H1 (cell line): ENCODE results near the gene TOP2A. TPM values are rescaled to one million over a fixed set of nuclear protein-coding genes. Genes with fewer than 3 reads are reported as not detected.

Source experiments
- CTCF ChIA-PET: fragments of 300-600 bp; sonication (Branson Sonifier 250); formaldehyde crosslinking; loops from one replicate; lab custom pipeline; 2021; ENCODE audit not compliant: partially characterized antibody; lab: Charles Lee
- POLR2A ChIA-PET: fragments of 300-600 bp; sonication (Branson Sonifier 250); formaldehyde crosslinking; loops from one replicate; lab custom pipeline; 2021; ENCODE audit warnings: inconsistent platforms; ENCODE audit not compliant: partially characterized antibody; lab: Charles Lee
- DNase-seq, 2 experiments: peaks; one replicate each; pipeline versions ENCODE4 v3.0.0 to v3.0.0-alpha.2; 2010 to 2022; ENCODE audit warnings: low spot score in 2 of 2, low read depth in 1 of 2, mixed read lengths in 1 of 2
- FAIRE-seq: peaks from 2 replicates; lab custom pipeline; 2011; peaks lifted over from hg19 to GRCh38; lab: Jason Lieb, UNC
- H2AFZ ChIP-seq: 2 replicates; pipeline ENCODE4 v1.8.1; 2012; ENCODE audit warnings: low read length, inconsistent platforms
- H2AK5ac ChIP-seq: 2 replicates; pipeline ENCODE4 v1.6.1; 2013; ENCODE audit warnings: low read depth, low read length
- H2BK120ac ChIP-seq: replicated peaks from 2 replicates; pipeline ENCODE3; 2013; ENCODE audit warnings: low read depth, low read length, inconsistent platforms
- H2BK12ac ChIP-seq: 2 replicates; pipeline ENCODE4 v1.6.1; 2013; ENCODE audit warnings: low read depth, low read length
- H2BK15ac ChIP-seq: 2 replicates; pipeline ENCODE4 v1.6.1; 2013; ENCODE audit warnings: low read length
- H2BK20ac ChIP-seq: 2 replicates; pipeline ENCODE4 v1.6.1; 2013; ENCODE audit warnings: low read length
- H2BK5ac ChIP-seq: 2 replicates; pipeline ENCODE4 v1.6.1; 2013; ENCODE audit warnings: low read depth, low read length
- H3K14ac ChIP-seq: 2 replicates; pipeline ENCODE4 v1.6.1; 2013; ENCODE audit warnings: inconsistent platforms; ENCODE audit not compliant: insufficient read length
- H3K18ac ChIP-seq: 2 replicates; pipeline ENCODE4 v1.6.1; 2013; ENCODE audit warnings: low read length; ENCODE audit errors: extremely low read depth
- H3K23ac ChIP-seq: 2 replicates; pipeline ENCODE4 v1.6.1; 2013; ENCODE audit warnings: inconsistent platforms; ENCODE audit not compliant: insufficient read length
- H3K23me2 ChIP-seq: 2 replicates; pipeline ENCODE4 v1.6.1; 2013; ENCODE audit warnings: low read depth, low read length
- H3K27ac ChIP-seq: 2 replicates; pipeline ENCODE4 v1.6.1; 2011; ENCODE audit warnings: low read depth, low read length, inconsistent platforms
- H3K27me3 ChIP-seq, 4 experiments: replicated peaks in 1 of 4; 1 replicate in 1 of 4; 2 replicates in 3 of 4; pipeline versions ENCODE4 v1.6.1 to v1.8.1; 2011 to 2013; ENCODE audit warnings: low read length in 3 of 4, mild to moderate bottlenecking in 3 of 4, inconsistent platforms in 2 of 4, mixed read lengths in 2 of 4, moderate library complexity in 1 of 4; ENCODE audit not compliant: control insufficient read depth in 3 of 4, insufficient read depth in 3 of 4; ENCODE audit errors: extremely low read depth in 1 of 4
- H3K36me3 ChIP-seq, 4 experiments: 2 replicates each; pipeline versions ENCODE4 v1.6.1 to v1.8.1; 2011 to 2013; ENCODE audit warnings: mild to moderate bottlenecking in 4 of 4, low read length in 3 of 4, moderate library complexity in 2 of 4, control low read depth in 1 of 4, inconsistent platforms in 1 of 4; ENCODE audit not compliant: insufficient read depth in 4 of 4, control insufficient read depth in 2 of 4
- H3K4ac ChIP-seq: replicated peaks from 2 replicates; pipeline ENCODE3; 2013; ENCODE audit warnings: low read length, low read depth, mixed read lengths, inconsistent platforms; ENCODE audit not compliant: insufficient read length
- H3K4me1 ChIP-seq, 4 experiments: replicated peaks in 1 of 4; 1 replicate in 1 of 4; 2 replicates in 3 of 4; pipeline versions ENCODE4 v1.6.1 to v1.8.1; 2011 to 2013; ENCODE audit warnings: low read length in 3 of 4, inconsistent platforms in 2 of 4, mixed read lengths in 1 of 4; ENCODE audit not compliant: insufficient read depth in 4 of 4, control insufficient read depth in 3 of 4
- H3K4me2 ChIP-seq, 2 experiments: 2 replicates each; pipeline versions ENCODE4 v1.6.1 to v1.8.1; 2011 to 2013; ENCODE audit warnings: low read depth in 2 of 2, low read length in 2 of 2, control low read depth in 1 of 2, inconsistent platforms in 1 of 2, mild to moderate bottlenecking in 1 of 2; ENCODE audit not compliant: insufficient read depth in 1 of 2
- H3K4me3 ChIP-seq, 4 experiments: fragments of 200-600, 300-600 bp in 1 of 4; sonication (generic), shearing (Covaris generic), sonication (Bioruptor Twin) in 1 of 4; 2 replicates each; pipeline versions ENCODE4 v1.5.1 to v1.8.1; 2011 to 2016; ENCODE audit warnings: low read length in 4 of 4, low read depth in 3 of 4, control low read depth in 2 of 4, inconsistent platforms in 2 of 4, mild to moderate bottlenecking in 2 of 4, mixed read lengths in 1 of 4, moderate library complexity in 1 of 4; ENCODE audit not compliant: insufficient read depth in 2 of 4; ENCODE audit errors: extremely low read depth in 1 of 4
- H3K56ac ChIP-seq: replicated peaks from 2 replicates; pipeline ENCODE3; 2013; ENCODE audit warnings: low read depth, mild to moderate bottlenecking, mixed read lengths, low read length, inconsistent platforms; ENCODE audit not compliant: insufficient read length
- H3K79me1 ChIP-seq: 2 replicates; pipeline ENCODE4 v1.6.1; 2013; ENCODE audit warnings: low read depth, low read length, control low read depth
- H3K79me2 ChIP-seq, 2 experiments: 2 replicates each; pipeline versions ENCODE4 v1.6.1 to v1.8.1; 2012 to 2013; ENCODE audit warnings: low read length in 2 of 2, mild to moderate bottlenecking in 2 of 2, inconsistent platforms in 1 of 2; ENCODE audit not compliant: insufficient read depth in 2 of 2, control insufficient read depth in 1 of 2
- H3K9ac ChIP-seq, 4 experiments: replicated peaks in 1 of 4; 1 replicate in 1 of 4; 2 replicates in 3 of 4; pipeline versions ENCODE4 v1.6.1 to v1.8.1; 2011 to 2013; ENCODE audit warnings: low read depth in 3 of 4, low read length in 3 of 4, control low read depth in 2 of 4, mild to moderate bottlenecking in 2 of 4, moderate library complexity in 2 of 4, inconsistent platforms in 1 of 4; ENCODE audit errors: extremely low read depth in 1 of 4
- H3K9me3 ChIP-seq, 2 experiments: 2 replicates each; pipeline versions ENCODE4 v1.6.1 to v1.8.1; 2012 to 2013; ENCODE audit warnings: mild to moderate bottlenecking in 2 of 2, moderate library complexity in 2 of 2, control low read depth in 1 of 2, inconsistent platforms in 1 of 2, low read depth in 1 of 2, low read length in 1 of 2, mixed read lengths in 1 of 2; ENCODE audit not compliant: insufficient read depth in 2 of 2
- H4K20me1 ChIP-seq, 2 experiments: replicated peaks in 1 of 2; 2 replicates each; pipeline versions ENCODE3 to v1.8.1; 2011 to 2013; ENCODE audit warnings: inconsistent platforms in 2 of 2, low read length in 2 of 2, mild to moderate bottlenecking in 1 of 2; ENCODE audit not compliant: insufficient read depth in 2 of 2, control insufficient read depth in 1 of 2
- H4K5ac ChIP-seq: 2 replicates; pipeline ENCODE4 v1.6.1; 2013; ENCODE audit warnings: low read length, low read depth, mixed read lengths, inconsistent platforms; ENCODE audit not compliant: insufficient read length
- H4K8ac ChIP-seq: 2 replicates; pipeline ENCODE4 v1.8.0; 2013; ENCODE audit warnings: mild to moderate bottlenecking, moderate library complexity, low read length, inconsistent platforms; ENCODE audit not compliant: insufficient read depth; ENCODE audit errors: extremely low read depth
- H4K91ac ChIP-seq: replicated peaks from 2 replicates; pipeline ENCODE3; 2013; ENCODE audit warnings: low read length, mixed read lengths, inconsistent platforms; ENCODE audit not compliant: insufficient read length
- CHD2 ChIP-seq: IDR thresholded peaks from 2 replicates; pipeline ENCODE4 v1.6.1; 2012; ENCODE audit warnings: low read length, improper control_type of control experiment
- CTBP2 ChIP-seq: IDR thresholded peaks from 2 replicates; pipeline ENCODE4 v1.7.0; 2011; ENCODE audit warnings: borderline replicate concordance, mild to moderate bottlenecking, moderate library complexity, mixed read lengths, low read length; ENCODE audit not compliant: insufficient read depth, insufficient read length
- EGR1 ChIP-seq: IDR thresholded peaks from 2 replicates; pipeline ENCODE4 v1.6.1; 2011; ENCODE audit warnings: low read depth, low read length, borderline replicate concordance
- EP300 ChIP-seq, 2 experiments: IDR thresholded peaks; 1 replicate in 1 of 2; 2 replicates in 1 of 2; pipeline ENCODE4 v1.6.1; 2011 to 2012; ENCODE audit warnings: low read depth in 2 of 2, low read length in 2 of 2, mild to moderate bottlenecking in 2 of 2, borderline replicate concordance in 1 of 2, inconsistent platforms in 1 of 2, moderate library complexity in 1 of 2
- FOSL1 ChIP-seq: IDR thresholded peaks from 2 replicates; pipeline ENCODE4 v1.6.1; 2011; ENCODE audit warnings: mild to moderate bottlenecking, low read depth, low read length, moderate library complexity; ENCODE audit not compliant: insufficient read depth
- JUND ChIP-seq: IDR thresholded peaks from 2 replicates; pipeline ENCODE4 v1.6.1; 2011; ENCODE audit warnings: mild to moderate bottlenecking, improper control_type of control experiment, low read length
- KDM4A ChIP-seq: IDR thresholded peaks from one replicate; pipeline ENCODE4 v1.7.1; 2012; ENCODE audit warnings: low read depth, mild to moderate bottlenecking, moderate library complexity, low read length, inconsistent platforms; ENCODE audit not compliant: severe bottlenecking
- SIRT6 ChIP-seq: IDR thresholded peaks from one replicate; pipeline ENCODE4 v1.7.1; 2012; ENCODE audit warnings: low read length, inconsistent platforms
- WGBS, 2 experiments: shearing (Covaris generic) in 1 of 2; methylation state at CpG; one replicate each; pipeline versions ENCODE4 v1.1.6 to v1.1.7; 2013 to 2015; ENCODE audit warnings: low lambda C conversion rate in 2 of 2, mixed read lengths in 2 of 2, inconsistent platforms in 1 of 2, low coverage in 1 of 2, missing lambda C conversion rate in 1 of 2; ENCODE audit not compliant: insufficient replicate concordance in 2 of 2, insufficient coverage in 1 of 2, insufficient read length in 1 of 2; ENCODE audit errors: extremely low coverage in 1 of 2, missing lambda C conversion rate in 1 of 2; 5-methylcytosine and 5-hydroxymethylcytosine counted together
- polyA plus RNA-seq, 7 experiments: library from polyadenylated mRNA; depleted of rRNA in 3 of 7; stranded (reverse) in 5 of 7; unstranded in 2 of 7; fragments of >200 nt in 5 of 7; fragments of 200-250 nt in 2 of 7; gene quantifications; 1 replicate in 5 of 7; 2 replicates in 1 of 7; 4 replicates in 1 of 7; pipeline versions ENCODE4 v1.2.1 to v1.2.3, GENCODE V29; 2011 to 2013; ENCODE audit warnings: missing spikeins in 2 of 7, mixed read lengths in 2 of 7
- total RNA-seq: library from RNA; stranded (reverse); fragmentation: NEBNext Ultra II Directional; extraction: Animal tissue kit (Norgen Biotek cat#: 25700); gene quantifications from 2 replicates; pipeline ENCODE4 v1.2.1, GENCODE V29; 2021
- TF ChIP-seq, protein P1 (sequence below), 3 experiments: IDR thresholded peaks; 1 replicate in 2 of 3; 2 replicates in 1 of 3; pipeline versions ENCODE4 v1.5.1 to v1.6.1; 2011; ENCODE audit warnings: low read length in 3 of 3, mild to moderate bottlenecking in 3 of 3, inconsistent platforms in 2 of 3, low read depth in 1 of 3, moderate library complexity in 1 of 3; ENCODE audit not compliant: insufficient read depth in 1 of 3; ENCODE audit errors: control extremely low read depth in 1 of 3

The TOP2A gene
- total and polyA plus RNA-seq, 2 of the 8 experiments (the other 6 are each of a cell fraction or from before 2014, with no cell fraction given), result 83.1 to 291 TPM

DNA sequence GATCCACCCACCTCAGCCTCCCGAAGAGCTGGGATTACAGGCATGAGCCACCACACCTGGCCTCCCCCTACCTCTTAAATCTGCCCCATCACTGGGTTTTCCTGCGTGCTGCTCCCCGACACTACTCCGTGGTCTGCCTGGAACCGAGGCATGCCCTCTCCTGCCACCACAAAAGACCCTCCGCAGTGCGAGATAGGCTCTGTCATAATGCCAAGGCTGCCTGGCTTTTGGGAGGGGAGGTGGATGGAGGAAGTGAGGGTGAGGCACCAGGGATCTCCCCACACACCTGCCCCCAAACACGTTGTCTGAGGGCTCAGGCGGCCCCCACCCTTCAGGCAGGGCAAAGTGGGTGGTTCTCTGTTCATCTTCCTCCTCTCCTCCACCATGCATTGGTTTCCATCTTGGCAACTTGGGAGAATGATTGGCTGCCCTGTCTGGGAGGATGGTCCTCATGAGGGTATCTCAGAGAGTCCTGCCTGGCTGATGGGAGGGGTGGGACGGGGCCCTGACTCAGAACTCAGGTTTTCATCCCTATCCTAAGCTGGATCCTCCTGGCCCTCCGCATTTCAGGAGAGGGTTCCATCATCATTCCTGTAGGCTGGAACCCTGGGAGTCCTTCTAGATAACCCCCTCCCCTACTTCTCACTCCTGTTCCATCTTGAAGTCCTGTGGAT, 48.7 kb upstream of the TOP2A start:
- H3K9ac ChIP-seq, result no peak overlapping the region
- no peak overlapping the region for H3K56ac ChIP-seq
- DNase-seq (no peak), FAIRE-seq (no peak)
- H4K20me1 ChIP-seq, result no peaks in the 10 kb centered on the region
- 92% methylated on average over 11 of the region's 11 CpGs; no CpG with 5 or more reads in 1 of the 2 experiments for WGBS, 2 experiments
- peak overlapping the region; percentile 92; the same call in 1 of the 2 replicates for H2BK5ac ChIP-seq
- no peaks in the 10 kb centered on the region for H3K27me3 ChIP-seq
- H3K79me1 ChIP-seq, result no peaks in the 10 kb centered on the region
- H3K23ac ChIP-seq, result no peak overlapping the region
- H4K8ac ChIP-seq, result no peak overlapping the region
- peak overlapping the region; percentile 99; the same call in 1 of the 2 replicates for H2BK12ac ChIP-seq
- H3K4me3 ChIP-seq, result no peak overlapping the region
- H4K5ac ChIP-seq, result no peak overlapping the region
- no peaks in the 10 kb centered on the region for H3K9me3 ChIP-seq
- H2BK120ac ChIP-seq, result peak overlapping the region; percentile 84
- H3K79me2 ChIP-seq, result no peaks in the 10 kb centered on the region
- no peaks in the 10 kb centered on the region; the same call in 1 of the 2 replicates for H3K23me2 ChIP-seq
- no peak overlapping the region for H3K14ac ChIP-seq
- peak overlapping the region; percentile 95 for H2BK20ac ChIP-seq
- peak overlapping the region; percentile 48 for H4K91ac ChIP-seq
- peak overlapping the region; percentile 3; the same call in 1 of the 2 replicates for H2AK5ac ChIP-seq
- POLR2A ChIA-PET, result interaction anchor here (1.2 to 2.3 kb wide), 4 partner anchors 10 to 49 kb away, joined by 4 to 11 read pairs (median 8); partner anchors contain the start of genes IGFBP4 and TOP2A
- no peak overlapping the region for H2AFZ ChIP-seq
- H2BK15ac ChIP-seq, result peak overlapping the region; percentile 81; the same call in 1 of the 2 replicates
- no peak overlapping the region for H3K4ac ChIP-seq
- peak overlapping the region; percentile 90; the same call in 1 of the 2 replicates for H3K18ac ChIP-seq
- CTCF ChIA-PET, result interaction anchor here (4.9 to 34.1 kb wide), 2 partner anchors 11 to 18 kb away, joined by 49 to 739 read pairs; partner anchors contain the start of gene IGFBP4
- H3K27ac ChIP-seq, result no peak overlapping the region
- no peak overlapping the region for H3K4me2 ChIP-seq
- H3K4me1 ChIP-seq, result peaks cover 2 to 31% (median 10%) of the 10 kb centered on the region in 4 experiments
- no peaks in the 10 kb centered on the region for H3K36me3 ChIP-seq
- TF ChIP-seq CTBP2, result no peak
- no peak for TF ChIP-seq CHD2
- TF ChIP-seq JUND, result no peak
- TF ChIP-seq, protein P1, sequence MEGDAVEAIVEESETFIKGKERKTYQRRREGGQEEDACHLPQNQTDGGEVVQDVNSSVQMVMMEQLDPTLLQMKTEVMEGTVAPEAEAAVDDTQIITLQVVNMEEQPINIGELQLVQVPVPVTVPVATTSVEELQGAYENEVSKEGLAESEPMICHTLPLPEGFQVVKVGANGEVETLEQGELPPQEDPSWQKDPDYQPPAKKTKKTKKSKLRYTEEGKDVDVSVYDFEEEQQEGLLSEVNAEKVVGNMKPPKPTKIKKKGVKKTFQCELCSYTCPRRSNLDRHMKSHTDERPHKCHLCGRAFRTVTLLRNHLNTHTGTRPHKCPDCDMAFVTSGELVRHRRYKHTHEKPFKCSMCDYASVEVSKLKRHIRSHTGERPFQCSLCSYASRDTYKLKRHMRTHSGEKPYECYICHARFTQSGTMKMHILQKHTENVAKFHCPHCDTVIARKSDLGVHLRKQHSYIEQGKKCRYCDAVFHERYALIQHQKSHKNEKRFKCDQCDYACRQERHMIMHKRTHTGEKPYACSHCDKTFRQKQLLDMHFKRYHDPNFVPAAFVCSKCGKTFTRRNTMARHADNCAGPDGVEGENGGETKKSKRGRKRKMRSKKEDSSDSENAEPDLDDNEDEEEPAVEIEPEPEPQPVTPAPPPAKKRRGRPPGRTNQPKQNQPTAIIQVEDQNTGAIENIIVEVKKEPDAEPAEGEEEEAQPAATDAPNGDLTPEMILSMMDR (IDR thresholded peaks at IDR 0.05; ENCODE audit: control extremely low read depth in 1 of 3, insufficient read depth in 1 of 3, low read depth in 1 of 3, low read length in 3 of 3), result no peak
- no peak for TF ChIP-seq SIRT6
- no peak for TF ChIP-seq KDM4A
- TF ChIP-seq EP300 (IDR thresholded peaks at IDR 0.05; ENCODE audit: borderline replicate concordance in 1 of 2, low read depth in 2 of 2, low read length in 2 of 2), result no peak
- TF ChIP-seq EGR1, result no peak
- no peak for TF ChIP-seq FOSL1
